ENCODE results near the gene ZC3H6.

DNA sequence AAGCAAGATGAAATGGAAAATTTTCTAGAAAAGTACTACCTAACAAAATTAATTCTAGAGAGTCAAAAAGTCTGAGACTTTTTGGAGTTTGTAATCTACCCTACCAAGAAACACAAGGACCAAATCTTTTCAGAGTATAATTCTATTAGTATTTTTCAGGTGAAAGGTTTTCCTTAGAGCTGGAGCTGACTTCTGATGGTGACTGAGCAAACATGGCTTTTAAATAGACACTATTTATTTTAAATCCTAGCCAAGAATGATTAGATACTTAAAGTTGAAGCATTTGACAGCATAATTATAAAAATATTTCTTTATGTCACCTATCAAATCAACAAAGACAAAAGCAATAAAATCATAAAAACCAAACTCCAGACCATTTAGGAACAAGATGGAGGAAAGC, 26.6 kb downstream of the ZC3H6 start:
- TF ChIP-seq, protein P1, sequence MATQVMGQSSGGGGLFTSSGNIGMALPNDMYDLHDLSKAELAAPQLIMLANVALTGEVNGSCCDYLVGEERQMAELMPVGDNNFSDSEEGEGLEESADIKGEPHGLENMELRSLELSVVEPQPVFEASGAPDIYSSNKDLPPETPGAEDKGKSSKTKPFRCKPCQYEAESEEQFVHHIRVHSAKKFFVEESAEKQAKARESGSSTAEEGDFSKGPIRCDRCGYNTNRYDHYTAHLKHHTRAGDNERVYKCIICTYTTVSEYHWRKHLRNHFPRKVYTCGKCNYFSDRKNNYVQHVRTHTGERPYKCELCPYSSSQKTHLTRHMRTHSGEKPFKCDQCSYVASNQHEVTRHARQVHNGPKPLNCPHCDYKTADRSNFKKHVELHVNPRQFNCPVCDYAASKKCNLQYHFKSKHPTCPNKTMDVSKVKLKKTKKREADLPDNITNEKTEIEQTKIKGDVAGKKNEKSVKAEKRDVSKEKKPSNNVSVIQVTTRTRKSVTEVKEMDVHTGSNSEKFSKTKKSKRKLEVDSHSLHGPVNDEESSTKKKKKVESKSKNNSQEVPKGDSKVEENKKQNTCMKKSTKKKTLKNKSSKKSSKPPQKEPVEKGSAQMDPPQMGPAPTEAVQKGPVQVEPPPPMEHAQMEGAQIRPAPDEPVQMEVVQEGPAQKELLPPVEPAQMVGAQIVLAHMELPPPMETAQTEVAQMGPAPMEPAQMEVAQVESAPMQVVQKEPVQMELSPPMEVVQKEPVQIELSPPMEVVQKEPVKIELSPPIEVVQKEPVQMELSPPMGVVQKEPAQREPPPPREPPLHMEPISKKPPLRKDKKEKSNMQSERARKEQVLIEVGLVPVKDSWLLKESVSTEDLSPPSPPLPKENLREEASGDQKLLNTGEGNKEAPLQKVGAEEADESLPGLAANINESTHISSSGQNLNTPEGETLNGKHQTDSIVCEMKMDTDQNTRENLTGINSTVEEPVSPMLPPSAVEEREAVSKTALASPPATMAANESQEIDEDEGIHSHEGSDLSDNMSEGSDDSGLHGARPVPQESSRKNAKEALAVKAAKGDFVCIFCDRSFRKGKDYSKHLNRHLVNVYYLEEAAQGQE (IDR thresholded peaks at IDR 0.05; ENCODE audit: insufficient replicate concordance, low read depth), result no peak
- TF ChIP-seq, protein P2, sequence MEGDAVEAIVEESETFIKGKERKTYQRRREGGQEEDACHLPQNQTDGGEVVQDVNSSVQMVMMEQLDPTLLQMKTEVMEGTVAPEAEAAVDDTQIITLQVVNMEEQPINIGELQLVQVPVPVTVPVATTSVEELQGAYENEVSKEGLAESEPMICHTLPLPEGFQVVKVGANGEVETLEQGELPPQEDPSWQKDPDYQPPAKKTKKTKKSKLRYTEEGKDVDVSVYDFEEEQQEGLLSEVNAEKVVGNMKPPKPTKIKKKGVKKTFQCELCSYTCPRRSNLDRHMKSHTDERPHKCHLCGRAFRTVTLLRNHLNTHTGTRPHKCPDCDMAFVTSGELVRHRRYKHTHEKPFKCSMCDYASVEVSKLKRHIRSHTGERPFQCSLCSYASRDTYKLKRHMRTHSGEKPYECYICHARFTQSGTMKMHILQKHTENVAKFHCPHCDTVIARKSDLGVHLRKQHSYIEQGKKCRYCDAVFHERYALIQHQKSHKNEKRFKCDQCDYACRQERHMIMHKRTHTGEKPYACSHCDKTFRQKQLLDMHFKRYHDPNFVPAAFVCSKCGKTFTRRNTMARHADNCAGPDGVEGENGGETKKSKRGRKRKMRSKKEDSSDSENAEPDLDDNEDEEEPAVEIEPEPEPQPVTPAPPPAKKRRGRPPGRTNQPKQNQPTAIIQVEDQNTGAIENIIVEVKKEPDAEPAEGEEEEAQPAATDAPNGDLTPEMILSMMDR (IDR thresholded peaks at IDR 0.05; ENCODE audit: insufficient read depth, low read length), result no peak
